G401 (cell line): ENCODE measurements around the gene MEMO1. TPM values are rescaled to one million over a fixed set of nuclear protein-coding genes. Genes with fewer than 3 reads are reported as not detected.
"Not testable (repeated sequence)": the region's sequence is repeated elsewhere in the genome, so short reads cannot be mapped to it uniquely, and the experiment has no call there.

Experiments used
- DNase-seq: peaks from one replicate; pipeline ENCODE4 v3.0.0-alpha.2; 2015; ENCODE audit warnings: low spot score
- in situ Hi-C: cut with HindIII; loops from 2 replicates; pipeline ENCODE4 v1.10.0; 2016; ENCODE audit warnings: low sequenced_read_pairs, mixed read lengths
- total RNA-seq: library from RNA; depleted of rRNA; stranded (reverse); fragments of >200 nt; shearing (Covaris generic); gene quantifications from 2 replicates; pipeline ENCODE4 v1.2.3, GENCODE V29; 2014; rRNA removed

MEMO1 gene
- total RNA-seq, 1 experiment from 2014 or later = 102 TPM

DNA sequence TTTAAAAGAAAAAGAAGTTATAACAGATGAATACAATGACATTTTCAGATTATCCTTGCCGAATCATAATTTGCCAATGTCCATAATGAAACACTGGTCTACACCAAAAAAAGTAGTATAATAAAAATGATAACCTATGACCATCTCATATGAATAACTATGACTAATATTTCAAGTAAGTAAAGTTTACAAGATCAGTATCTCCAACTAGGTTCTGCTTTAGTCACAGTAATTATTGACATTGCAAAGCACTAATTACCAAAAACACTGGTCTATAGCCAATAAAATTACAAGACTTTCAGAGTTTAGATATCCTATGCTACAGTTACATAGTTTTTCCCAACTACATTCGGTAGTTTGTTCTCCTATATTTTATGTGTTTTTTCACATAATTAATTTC is 136.7 kb downstream of the MEMO1 start:
- in situ Hi-C loops = no loop called here
- no peak for DNase-seq

GRCh38 chr2:31865215-31865614 is 145.6 kb downstream of the MEMO1 start:
- no peak for DNase-seq
- in situ Hi-C loops = no loop called here

DNA sequence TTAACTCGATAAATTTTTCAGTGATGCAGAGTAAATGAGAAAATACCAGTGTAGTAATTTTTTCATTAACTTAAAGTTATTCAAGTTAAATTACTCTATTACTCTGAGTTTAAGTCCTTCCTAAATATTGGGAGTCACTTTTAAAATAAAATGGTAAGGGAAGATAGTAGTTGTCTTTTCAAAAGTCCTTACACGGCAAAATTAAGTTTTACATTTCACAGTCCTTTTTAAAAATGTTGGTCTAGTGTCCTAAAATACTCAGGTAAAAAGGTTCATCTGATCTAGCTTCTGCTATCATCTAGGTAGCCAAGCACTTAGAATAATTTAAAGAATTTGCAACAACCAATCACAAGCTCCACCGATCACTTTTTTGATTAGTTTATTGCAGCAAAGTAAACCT is 146.9 kb downstream of the MEMO1 start:
- no peak for DNase-seq
- in situ Hi-C loops = no loop called here

- DNase-seq, in situ Hi-C loops: not testable (repeated sequence)
Observed at GRCh38 chr2:31863015-31863656, 147.7 kb downstream of the MEMO1 start.

DNA sequence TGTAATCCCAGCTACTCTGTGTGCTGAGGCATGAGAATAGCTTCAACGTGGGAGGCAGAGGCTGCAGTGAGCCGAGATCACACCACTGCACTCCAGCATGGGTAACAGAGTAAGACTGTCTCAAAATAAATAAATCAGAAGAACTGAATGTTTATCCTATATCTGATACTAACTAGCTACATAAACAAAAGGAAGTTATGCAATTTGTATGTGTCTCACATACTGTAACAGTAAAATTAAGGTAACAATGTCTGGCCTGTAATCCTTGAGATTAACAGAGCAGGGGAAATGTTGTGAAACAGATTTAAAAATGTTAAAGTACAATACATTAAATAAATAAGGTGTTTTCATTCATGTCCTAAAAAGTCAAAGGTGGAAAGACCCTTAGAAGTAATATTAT is 150.8 kb downstream of the MEMO1 start:
- no peak for DNase-seq
- in situ Hi-C loops = no loop called here

GRCh38 chr2:31853521-31853920 is 157.3 kb downstream of the MEMO1 start:
- no peak for DNase-seq
- in situ Hi-C loops = no loop called here

DNA sequence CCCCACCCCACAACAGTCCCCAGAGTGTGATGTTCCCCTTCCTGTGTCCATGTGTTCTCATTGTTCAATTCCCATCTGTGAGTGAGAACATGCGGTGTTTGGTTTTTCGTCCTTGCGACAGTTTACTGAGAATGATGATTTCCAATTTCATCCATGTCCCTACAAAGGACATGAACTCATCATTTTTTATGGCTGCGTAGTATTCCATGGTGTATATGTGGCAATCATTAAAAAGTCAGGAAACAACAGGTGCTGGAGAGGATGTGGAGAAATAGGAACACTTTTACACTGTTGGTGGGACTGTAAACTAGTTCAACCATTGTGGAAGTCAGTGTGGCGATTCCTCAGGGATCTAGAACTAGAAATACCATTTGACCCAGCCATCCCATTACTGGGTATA is 168.7 kb downstream of the MEMO1 start:
- DNase-seq, in situ Hi-C loops: not testable (repeated sequence)

- in situ Hi-C loops = no loop called here
- no peak for DNase-seq
Observed at GRCh38 chr2:31835450-31835849, 175.4 kb downstream of the MEMO1 start.

DNA sequence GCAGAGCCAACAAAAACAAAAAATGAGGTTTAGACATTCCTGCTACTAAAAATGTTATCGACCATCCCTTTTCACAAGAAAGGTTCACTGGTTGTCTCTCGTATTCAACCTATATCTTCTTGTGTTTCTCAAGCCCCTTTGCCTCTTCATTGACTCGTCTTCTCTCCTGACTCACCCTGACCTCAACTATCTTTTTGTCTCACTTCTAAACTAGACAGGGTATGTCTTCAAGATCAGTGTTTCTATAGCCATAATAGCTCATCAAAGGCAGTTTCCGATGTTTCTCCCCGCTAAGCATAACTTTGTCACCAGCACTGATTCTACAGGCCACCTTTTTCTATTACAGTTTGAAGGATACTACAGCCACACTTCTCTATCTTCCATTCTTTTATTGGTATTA is 178.4 kb downstream of the MEMO1 start:
- in situ Hi-C loops = no loop called here
- no peak for DNase-seq

DNA sequence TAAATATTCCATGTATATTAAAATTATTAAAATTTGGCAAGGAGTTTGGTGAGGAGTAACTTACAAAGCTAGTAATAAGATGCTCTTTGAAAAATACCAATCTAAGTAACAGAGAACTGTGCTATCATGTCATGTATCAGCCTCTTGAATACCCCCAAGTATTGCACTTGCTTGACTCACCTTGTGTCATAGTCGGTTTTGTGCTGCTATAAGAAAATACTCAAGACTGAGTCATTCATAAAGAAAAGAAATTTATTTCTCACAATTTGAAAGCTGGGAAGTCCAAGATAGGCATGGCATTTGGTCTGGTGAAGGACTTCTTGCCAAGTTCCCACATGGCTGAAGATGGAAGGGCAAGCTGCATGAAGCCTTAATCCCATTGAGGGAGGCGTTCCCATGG is 179.2 kb downstream of the MEMO1 start:
- in situ Hi-C loops = no loop called here
- DNase-seq = no peak

DNA sequence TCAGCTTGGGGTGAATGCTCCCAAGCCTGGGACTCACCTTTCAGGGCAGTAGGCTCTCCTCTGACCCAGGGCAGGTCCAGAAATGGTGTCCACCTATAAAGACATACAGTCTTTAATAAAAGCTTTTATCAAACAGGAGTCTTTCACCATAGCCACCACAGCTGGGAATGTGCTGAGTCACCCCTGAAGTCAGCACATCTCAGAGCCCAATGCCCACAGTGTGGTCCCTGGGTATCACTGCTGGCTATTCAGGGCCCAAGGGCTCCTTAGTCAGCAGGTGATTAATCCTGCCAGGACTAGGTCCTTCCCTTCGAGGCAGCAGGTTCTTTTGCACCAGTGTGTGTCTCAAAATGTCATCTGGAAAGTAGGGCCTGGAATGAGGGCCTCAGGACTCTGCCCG is 181.9 kb downstream of the MEMO1 start:
- no peak for DNase-seq
- in situ Hi-C loops = no loop called here

GRCh38 chr2:31823558-31823957 is 187.2 kb downstream of the MEMO1 start:
- DNase-seq = no peak
- in situ Hi-C loops = no loop called here

DNA sequence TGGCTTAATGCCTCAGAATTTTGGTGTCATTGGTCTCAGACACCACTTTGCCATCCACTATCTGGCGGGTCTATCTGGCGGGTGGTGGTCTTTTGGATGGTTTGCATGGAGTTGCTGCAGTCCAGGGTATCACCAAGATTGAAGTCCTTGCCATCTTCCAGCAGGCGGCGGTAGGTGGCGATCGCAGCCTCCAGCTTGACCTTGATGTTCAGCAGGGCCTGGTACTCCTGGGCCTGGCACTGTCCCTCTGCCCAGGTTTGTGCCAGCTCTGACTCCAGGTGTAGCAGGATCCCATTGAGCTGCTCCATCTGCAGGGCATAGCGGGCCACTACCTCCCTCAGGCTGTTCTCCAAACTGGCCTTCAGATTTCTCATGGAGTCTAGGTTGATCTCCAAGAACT is 188.2 kb downstream of the MEMO1 start:
- in situ Hi-C loops = no loop called here
- no peak for DNase-seq

Other genes starting within 250 kb of the MEMO1 start
- gene DPY30, start 28.8 kb upstream of the MEMO1 start, total RNA-seq = 94.9 and 118 TPM in 2 replicates
- 21.5 and 52.9 TPM in 2 replicates for gene SPAST, start 52.5 kb upstream of the MEMO1 start, total RNA-seq
- 21.8 and 24.1 TPM in 2 replicates for gene SLC30A6, start 154.9 kb upstream of the MEMO1 start, total RNA-seq